HG03103 (cell line): ENCODE data around the gene JAML.
"Not testable (repeated sequence)": the region's sequence is repeated elsewhere in the genome, so short reads cannot be mapped to it uniquely, and the experiment has no call there.

Experiments used
- ATAC-seq: cut with Tn5 transposase; IDR thresholded peaks from one replicate; pipeline ENCODE4 v1.9.1; 2021; ENCODE audit warnings: low read depth; ENCODE audit not compliant: unreplicated experiment

Gene JAML

DNA sequence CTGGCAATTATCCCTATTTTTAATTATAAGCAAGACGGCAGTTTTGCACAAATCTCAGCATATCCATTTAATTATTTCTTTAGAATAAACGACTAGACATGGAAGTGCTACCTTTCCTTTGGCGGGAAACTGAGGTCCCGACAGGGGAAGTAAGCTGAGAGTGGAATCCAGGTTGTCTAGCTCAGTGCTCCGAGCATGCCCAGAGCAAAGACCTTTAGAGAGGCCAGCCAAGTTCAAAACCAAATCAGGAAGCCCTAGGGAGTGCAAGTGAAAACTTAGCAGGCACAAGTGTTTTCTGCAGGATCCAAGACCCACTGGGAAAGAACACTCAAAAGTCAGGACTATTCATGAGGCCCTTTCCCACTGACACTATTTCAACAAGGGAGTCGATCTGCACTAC is 25.7 kb downstream of the JAML start:
- no peak for ATAC-seq

DNA sequence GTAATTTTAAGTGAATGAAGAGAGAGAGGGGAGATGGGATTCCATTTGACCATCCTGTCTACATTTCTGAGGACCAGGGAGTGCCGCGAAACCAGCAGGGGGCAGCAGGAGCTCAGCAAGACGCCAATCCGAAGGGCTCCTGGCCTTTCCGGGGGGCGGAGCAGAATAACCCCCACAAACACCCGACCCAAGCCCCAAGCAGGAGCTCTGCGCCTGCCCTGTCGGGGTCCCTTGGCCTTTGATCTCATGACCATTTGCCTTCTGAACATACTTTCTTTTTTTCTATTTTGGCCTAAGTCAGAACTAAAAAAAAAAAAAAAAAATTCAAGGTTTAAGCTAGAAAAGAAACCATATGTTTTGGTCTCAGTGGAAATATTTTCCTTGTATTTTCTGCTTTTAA is 26.4 kb downstream of the JAML start:
- no peak for ATAC-seq

DNA sequence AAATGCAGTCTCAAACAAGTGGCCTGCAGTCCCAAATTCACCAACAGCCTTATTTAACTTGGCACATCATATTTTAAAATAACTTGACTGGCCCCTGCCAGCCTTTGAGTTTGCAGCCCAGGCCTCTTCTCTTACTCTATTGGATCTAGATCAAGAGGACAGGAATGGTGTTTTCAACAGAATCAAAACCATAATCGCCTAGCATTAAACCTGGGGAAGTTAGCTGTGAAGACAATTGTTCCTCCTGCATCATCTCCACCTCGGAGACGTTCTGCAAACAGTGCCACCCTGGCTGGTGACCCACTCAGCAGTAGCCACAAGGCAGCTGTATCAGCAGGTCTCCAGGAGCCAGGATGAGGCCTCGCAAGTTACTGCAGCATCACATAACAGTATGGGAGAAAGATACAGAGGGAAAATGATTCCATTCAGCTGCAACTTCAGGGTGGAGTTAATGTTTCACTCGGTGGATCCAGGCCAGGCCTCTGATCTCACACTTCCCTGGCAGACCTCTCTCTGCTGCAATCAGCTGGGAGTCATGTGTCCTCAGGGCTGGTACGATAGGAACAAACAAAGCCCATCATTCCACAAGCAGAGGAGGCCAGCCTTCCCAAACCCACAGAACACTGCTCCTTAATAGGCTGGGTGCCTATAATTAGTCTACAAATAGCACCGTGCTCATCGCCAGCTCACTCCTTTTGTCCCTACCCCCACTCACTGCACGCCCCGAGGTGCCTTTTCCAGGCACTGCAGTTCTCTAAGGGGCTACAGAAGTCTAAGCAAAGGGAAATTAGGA is 29.8 kb downstream of the JAML start:
- no peak for ATAC-seq

DNA sequence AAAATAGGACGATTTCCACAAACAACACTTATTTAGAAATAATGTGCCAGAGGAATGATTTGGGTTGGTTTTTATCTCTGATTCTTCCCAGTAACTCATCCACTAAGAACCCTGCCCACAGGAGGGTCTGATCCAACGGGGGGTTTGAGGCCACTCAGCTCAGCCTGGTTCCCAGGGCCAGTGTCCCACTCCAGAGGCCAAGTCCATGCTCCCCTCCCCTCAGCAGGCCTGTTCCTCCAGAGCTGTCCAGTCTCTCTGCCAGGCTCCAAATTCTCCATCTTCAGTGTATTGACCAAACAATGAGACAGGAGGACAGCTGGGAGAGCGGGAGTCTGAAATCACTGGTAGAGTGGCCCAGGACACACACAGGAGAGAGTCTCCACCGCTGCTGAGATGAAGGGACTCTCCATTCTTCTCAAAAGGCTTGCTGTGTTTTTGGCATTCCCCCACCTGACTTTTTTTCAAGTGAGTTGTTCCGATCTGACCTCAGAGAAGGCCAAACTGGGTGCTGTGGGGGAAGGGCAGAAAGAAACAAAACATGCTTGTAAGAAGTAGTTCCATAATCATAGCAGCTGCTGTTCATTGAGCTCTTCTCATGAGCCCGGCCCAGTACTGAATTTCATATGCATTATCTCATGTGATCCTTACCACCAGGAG is 30.8 kb downstream of the JAML start:
- ATAC-seq: no peak

DNA sequence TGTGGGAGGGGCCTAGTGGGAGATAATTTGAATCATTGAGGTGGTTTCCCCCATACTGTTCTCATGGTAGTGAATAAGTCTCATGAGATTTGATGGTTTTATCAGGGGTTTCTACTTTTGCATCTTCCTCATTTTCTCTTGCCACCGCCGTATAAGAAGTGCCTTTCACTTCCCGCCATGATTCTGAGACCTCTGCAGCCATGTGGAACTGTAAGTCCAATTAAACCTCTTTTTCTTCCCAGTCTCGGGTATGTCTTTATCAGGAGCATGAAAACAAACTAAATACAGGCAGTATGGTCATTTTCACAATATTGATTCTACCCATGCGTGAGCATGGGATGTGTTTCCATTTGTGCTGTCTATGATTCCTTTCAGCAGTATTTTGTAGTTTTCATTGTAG is 32.0 kb downstream of the JAML start:
- ATAC-seq: not testable (repeated sequence)

DNA sequence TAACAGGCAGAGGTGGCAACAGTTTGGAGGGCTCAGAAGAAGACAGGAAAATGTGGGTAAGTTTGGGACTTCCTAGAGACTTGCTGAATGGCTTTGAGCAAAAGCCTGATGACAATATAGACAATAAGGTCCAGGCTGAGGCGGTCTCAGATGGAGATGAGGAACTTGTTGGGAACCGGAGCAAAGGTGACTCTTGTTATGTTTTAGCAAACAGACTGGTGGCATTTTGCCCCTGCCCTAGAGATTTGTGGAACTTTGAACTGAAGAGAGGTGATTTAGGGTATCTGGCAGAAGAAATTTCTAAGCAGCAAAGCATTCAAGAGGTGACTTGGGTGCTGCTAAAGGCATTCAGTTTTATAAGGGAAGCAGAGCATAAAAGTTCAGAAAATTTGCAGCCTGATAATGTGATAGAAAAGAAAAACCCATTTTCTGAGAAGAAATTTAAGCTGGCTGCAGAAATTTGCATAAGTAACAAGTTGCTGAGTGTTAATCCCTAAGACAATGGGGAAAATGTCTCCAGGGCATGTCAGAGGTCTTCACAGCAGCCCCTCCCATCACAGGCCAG is 33.8 kb downstream of the JAML start:
- ATAC-seq: not testable (repeated sequence)

DNA sequence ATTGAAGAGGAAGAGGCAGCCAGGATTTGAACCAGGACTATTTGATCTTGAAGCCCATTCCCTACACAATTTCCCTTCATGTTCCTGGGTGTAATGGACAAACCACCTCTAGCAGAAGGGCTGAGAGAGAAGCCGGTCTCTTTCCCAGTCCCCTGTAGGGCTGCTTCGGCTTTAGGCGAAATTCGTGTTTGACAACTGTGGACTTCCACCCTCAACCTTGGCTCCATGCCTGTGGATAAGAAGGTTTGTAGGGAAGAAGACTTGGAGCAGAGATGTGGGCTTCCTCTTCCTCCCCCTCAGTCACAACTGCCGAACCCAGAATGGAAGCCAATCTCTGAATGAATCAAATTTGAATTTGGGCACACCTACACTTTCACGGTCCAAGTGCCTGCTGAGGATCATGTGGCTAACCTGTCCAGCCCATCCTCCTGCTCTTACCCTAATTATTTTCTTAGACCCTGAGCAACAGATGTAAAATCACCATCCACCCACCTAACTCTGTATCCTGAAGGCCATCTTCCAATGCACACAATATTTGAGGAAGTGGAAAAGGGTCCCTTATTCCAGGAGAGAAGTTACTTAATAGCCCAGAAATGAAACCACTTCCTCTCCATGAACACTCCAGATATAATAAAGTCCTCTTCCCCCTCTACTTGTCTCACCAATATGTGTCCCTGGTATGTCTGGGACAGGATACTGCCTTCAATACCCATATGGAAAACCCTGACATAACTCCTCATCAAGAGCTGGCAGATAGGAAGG is 38.3 kb downstream of the JAML start:
- ATAC-seq: no peak

DNA sequence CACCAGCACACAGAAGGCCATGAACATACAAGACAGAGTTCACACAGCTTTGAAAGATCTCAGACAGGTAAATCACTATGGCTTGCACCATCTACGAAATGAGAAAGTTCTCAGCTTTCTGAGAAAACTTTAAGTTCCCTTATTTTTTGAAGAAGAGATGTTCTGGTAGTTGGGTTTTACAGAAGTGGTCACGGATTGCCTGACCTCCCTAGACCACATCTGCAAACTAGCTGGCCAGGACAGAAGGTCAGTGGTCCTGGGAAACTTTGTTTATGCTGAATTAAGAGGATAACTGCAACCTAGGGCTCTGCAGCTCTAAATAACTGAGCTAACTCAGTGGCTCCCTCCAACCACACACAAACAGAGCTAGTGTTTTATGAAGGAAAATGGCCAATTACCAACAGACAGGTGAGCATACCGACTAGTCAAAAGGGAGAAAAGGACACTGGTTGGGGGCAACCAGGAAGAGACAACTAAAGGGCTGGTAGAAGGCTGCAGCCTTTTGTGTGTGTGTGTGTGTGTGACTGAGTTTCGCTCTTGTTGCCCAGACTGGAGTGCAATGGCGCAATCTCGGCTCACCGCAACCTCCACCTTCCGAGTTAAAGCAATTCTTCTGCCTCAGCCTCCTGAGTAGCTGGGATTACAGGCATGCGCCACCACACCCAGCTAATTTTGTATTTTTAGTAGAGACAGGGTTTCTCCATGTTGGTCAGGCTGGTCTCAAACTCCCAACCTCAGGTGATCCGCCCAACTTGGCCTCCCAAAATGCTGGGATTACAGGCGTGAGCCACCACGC is 39.8 kb downstream of the JAML start:
- ATAC-seq: no peak

DNA sequence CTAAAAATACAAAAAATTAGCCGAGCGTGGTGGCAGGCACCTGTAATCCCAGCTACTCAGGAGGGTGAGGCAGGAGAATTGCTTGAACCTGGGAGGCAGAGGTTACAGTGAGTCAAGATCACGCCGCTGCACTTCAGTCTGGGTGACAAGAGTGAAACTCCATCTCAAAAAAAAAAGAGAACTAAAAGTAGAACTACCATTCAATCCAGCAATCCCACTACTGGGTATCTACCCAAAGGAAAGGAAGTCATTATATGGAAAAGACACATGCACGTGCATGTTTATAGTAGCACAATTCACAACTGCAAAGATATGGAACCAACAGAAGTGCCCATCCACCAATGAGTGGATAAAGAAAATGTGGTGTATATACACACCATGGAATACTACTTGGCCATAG is 41.1 kb downstream of the JAML start:
- not testable (repeated sequence) for ATAC-seq

DNA sequence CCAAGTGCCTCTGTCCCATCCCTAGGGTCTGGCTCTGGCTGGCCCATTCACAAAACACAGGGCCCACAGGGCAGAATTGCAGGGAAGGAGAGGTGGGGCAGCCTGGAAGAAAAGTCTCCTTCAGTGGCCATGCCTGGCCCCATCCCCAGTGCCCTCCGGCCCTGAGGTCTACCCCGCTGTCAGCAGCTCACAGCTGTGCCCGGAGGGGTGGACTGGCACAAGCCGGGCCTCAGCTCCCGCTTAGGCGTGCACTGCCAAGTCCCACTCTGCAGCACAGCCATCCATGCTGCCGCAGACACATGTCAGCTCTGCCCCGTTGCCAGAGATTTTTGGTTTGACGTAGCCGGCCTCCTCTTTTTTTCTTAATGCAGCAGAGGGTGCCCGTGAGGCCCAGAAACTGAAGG is 44.5 kb downstream of the JAML start:
- ATAC-seq: no peak

DNA sequence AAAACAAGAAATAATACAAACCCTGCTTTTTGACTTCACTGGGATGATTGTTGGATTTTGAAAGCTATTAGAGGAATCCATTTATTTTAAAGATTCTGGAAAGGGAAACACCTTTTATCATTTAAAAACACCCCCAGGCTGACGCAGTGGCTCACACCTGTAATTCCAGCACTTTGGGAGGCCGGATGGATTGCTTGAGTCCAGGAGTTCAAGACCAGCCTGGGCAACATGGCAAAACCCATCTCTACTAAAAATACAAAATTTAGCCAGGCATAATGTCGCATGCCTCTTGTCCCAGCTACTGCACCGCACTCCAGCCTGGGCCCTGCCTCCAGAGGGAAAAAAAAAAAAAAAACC is 48.1 kb downstream of the JAML start:
- ATAC-seq: no peak

DNA sequence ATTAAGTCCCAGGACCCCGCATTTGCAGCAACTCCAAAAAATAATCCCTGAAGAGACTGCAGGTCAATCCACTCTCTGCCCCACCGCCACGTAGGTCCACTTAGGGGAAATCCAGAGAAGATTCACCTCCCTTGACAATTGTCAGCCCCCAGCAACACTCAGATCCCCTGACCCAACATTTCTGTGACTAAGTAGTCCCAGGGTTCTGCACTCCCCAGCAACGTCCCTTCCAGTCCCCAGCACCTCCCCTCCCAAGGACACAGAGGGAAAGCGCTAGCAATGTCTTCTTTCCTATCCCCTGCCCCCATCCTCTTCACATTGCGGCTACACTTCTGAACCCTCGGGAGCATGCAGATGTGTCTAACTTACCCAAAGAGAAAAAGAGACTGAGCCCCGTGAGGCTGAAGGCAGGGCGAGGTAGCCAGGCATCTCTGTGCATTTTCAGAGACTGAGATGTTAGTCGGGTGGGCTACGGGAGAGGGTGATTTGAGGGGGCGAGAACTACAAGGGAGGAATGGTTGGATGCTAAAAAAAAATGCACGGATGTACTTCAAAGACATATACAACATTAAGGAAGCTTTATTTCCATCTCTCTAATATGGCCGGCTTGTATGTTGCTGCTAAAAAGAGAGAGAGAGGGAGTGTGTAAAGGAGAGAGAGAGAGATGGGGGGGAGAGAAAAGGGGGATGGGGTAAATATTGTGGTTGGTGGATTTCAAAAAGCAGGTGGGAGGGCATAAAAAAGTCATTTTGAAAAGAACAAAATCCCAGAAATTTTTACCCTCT is 48.6 kb downstream of the JAML start, which contains the start of gene SCN2B:
Gene SCN2B, minus strand, starts transcription at position 647 of the 785 bp plus-strand sequence. Its CDS starts 208 bp downstream, at position 439.
- ATAC-seq: no peak

DNA sequence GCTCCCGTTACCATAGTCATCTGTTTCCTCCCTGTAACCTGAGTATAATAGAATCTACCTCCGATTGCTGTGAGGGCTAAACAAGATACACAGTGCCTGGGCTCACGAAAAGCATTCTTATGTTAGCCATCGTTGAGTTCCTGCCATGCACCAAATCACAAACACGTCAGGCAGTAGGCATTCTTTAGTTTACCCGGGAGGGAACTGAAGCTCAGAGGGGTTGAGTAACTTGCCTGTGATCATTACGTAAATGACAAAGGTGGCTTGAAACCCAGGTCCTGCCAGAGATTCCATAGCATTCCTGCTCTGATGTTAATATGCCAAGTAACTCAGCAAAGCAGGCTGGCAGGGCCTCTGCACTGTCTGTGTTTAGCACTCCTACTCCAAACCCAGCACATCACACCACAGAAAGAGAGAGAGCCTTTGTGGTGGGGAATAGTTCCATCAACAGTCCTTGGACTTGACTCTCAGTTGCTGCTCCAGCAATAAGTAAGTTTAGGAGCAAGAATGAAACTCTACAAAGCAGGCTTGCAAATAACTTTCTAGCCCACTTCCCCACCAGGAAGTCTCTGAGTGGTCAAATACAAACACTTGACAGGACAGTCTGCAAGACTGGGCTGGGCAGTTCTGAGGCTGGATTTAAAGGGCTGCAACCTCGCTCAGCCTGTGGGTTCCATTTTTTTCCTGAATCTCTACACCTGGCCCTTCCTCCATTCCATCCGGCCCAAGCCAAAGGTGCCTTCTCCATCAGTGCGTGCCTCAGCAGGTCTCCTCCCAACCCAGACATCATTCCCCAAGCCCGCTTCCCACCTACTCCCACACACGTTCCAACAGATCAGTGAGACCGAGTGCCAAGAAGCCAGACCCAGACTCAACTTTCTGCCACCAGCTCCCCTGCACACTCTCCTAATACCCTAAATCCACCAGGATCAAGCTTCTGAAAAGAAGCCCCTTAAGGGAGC is 49.5 kb downstream of the JAML start:
- ATAC-seq: no peak

DNA sequence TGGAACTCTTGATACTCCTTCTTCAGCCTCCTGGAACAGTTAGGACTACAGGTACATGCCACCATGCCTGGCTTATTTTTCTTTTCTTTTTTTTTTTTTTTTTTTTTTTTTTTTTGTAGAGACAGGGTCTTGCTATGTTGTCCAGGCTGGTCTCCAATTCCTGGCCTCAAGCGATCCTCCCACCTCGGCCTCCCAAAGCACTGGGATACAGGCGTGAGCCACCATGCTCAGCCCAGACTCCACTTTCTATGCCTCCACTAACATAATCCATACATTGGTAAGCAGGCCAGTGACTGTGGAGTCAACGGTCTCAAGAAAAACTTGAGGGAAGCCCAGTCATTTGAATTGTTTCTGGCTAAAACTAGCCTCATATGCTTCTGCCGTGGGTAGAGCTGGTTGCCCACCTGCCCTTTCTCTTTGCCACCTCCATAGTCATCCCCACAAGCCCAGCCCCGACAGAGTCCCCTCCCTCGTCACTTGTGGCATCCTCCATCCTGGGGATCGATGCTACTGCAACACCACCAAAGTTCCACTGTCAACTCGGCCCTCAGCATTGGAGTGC is 50.7 kb downstream of the JAML start:
- ATAC-seq: no peak

DNA sequence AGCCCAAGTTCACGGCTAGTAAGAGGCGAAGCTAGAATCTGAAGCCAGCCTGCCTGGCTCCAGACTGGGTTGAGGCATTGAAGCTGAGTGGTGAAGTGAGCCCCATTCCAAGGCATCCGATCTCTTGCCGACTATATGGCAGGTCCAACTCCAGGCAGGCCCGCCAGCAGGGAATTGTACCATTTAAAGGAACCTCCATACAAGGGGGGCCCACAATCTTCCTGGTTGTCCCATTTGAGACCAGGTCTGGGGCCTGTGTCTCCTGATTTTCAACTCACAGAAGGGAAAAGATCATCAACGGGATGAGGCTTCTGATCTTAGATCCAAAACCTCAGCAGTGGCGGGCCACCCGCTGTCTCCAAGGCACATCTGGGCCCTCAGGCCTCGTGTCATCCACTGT is 52.5 kb downstream of the JAML start:
- ATAC-seq: no peak

DNA sequence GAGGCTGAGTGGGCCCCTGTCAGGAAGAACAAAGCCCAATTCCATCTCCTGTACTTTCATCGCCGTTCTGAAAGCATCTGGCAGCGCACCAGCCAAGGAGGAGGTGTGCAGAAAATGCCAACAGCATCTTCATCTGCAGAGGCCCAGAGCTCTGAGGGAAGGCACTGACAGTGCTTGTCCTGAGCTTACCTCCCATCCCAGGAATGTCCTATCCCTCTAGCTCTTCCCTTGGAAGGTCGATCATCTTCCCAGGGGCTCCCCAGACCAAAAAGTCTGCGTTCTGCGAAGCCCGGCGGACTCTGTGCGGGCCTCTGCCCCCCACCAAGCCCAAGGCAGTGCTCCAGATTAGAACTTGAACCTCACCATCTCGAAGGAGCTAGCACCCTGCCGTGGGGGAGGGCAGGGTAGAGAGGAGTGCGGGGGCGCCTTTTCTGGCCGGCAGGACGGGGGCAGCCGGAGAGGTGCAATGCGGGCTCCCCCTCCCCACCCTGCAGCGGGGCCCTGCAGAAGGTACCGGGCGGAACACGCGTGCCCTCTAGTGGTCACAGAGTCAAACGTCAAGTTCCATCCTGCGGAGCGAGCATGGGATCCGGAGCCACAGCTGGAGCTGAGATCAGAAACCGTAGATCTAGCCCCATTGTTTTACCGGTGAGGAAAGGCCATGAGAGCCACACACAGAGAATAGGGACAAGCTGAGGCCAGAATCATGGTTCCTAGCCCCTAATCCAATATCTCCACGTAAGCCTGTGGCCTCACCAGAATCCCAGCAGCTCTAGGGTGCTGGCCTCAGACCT is 53.3 kb downstream of the JAML start:
- ATAC-seq: no peak

DNA sequence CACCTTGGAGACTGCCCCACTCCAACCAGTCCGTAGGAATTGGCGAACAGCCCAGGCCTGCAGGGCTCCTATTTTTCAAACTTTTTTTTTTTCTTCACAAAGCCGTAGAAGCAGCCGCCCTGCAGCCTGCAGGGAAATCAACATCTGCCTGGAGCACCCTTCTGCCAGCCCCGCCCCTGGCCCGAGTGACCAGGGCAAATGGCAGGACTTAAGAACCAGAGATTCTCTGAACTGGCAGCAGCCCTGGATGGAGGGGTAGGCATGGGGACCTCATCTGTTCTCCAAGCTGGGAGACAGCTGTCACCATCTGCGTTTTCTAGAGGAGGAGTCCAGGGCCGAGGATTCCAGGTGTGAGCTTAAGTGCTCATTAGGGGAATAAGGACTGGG is 53.9 kb downstream of the JAML start:
- ATAC-seq: no peak
